Activated naive CD4-positive, alpha-beta T cell treated with anti-CD3 and anti-CD28 coated beads, Interleukin-2, amount 50 U/mL, for 72 hours (primary cell): ENCODE results near the gene AP4E1. TPM values are rescaled to one million over a fixed set of nuclear protein-coding genes. Genes with fewer than 3 reads are reported as not detected.
"Not testable (repeated sequence)": the region's sequence is repeated elsewhere in the genome, so short reads cannot be mapped to it uniquely, and the experiment has no call there.

Experiments
- ATAC-seq, 2 donors: fragments of 150-1000 bp; cut with Tn5 transposase; 2 replicates each; pipeline ENCODE4 v1.10.0; 2021; ENCODE audit warnings: mild to moderate bottlenecking in 2 of 2, moderate library complexity in 2 of 2
- DNase-seq, 2 donors: peaks; one replicate each; pipeline ENCODE4 v3.0.0; 2021 to 2022; ENCODE audit warnings: low spot score in 2 of 2
- H3K27ac Mint-ChIP-seq, 2 donors: one replicate each; pipeline ENCODE4 v1.8.0; 2022; ENCODE audit warnings: mild to moderate bottlenecking in 2 of 2, mixed read lengths in 2 of 2
- H3K36me3 Mint-ChIP-seq, 2 donors: one replicate each; pipeline ENCODE4 v1.8.0; 2022; ENCODE audit warnings: mixed read lengths in 2 of 2
- H3K9me3 Mint-ChIP-seq, 2 donors: one replicate each; pipeline ENCODE4 v1.8.0; 2022; ENCODE audit warnings: mixed read lengths in 2 of 2
- total RNA-seq, 2 donors: library from RNA; stranded (reverse); gene quantifications; one replicate each; pipeline ENCODE4 v1.2.3, GENCODE V29; 2022

Gene AP4E1
- 10 to 100 TPM; 11.2 to 14.3 TPM for total RNA-seq

- ATAC-seq (peak; percentile 61 to 71), DNase-seq (peak; percentile 94 to 96)
- Mint-ChIP-seq H3K27ac (peak within 1 kb of the TSS; percentile 99 to 100), H3K36me3 (peaks cover 6% of the 10 kb centered on the region in 2 donors), H3K9me3 (no peaks in the 10 kb centered on the region)
Measured at GRCh38 chr15:50908209-50909009, at the start of gene AP4E1. Gene AP4E1, plus strand, starts transcription at chr15:50908683. Its CDS starts 96 bp downstream, at chr15:50908779.

DNA sequence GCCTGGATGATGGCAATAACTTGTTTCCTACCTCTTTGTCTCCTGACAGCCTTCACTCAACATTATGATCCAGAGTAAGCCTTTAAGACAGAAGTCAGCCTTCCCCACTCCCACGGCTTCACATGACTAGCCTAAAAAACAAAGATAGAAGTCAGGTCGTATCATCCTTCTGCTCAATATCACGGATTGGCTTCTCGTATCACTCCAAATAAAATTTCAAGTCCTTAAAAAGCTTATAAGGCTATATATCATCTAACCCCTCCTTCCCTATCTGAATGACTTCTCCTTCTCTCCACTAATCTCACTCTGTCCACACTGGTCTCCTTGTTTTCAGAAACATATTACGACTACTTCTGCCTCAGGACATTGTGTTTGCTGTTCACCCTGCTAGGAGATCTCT, 47.7 kb upstream of the AP4E1 start:
- Mint-ChIP-seq H3K27ac (peak overlapping the region in 1 of 2 donors; percentile 3), H3K36me3 (no peaks in the 10 kb centered on the region), H3K9me3 (no peaks in the 10 kb centered on the region)
- no peak for ATAC-seq
- DNase-seq, result no peak

GRCh38 chr15:50862553-50862952, 45.9 kb upstream of the AP4E1 start:
- ATAC-seq (no peak), DNase-seq (no peak)
- H3K27ac Mint-ChIP-seq, result no peak overlapping the region
- H3K36me3 Mint-ChIP-seq, result no peaks in the 10 kb centered on the region
- no peaks in the 10 kb centered on the region for H3K9me3 Mint-ChIP-seq

DNA sequence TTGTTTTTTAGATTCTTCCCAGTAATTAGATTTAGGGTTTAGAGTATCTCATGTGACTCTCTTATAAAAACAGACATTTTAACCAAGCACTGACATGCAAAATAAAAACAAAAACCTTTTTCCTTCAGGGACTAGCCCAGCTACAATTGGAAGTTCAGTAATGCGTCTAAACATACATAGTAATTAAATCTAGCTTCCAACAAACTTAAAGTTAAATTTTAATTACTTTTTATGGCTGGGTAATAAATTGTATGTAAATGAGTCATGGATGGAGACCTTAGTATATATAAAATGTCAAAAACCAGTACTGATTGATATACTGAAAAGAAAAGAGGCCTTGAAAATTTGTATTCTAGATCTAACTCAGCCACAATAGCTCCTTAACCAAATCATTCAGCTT, 43.6 kb upstream of the AP4E1 start:
- ATAC-seq (no peak), DNase-seq (no peak)
- Mint-ChIP-seq H3K27ac (no peak overlapping the region), H3K9me3 (no peaks in the 10 kb centered on the region), H3K36me3 (no peaks in the 10 kb centered on the region)

GRCh38 chr15:50865515-50866353, 42.7 kb upstream of the AP4E1 start:
- no peak for DNase-seq
- ATAC-seq, result no peak
- Mint-ChIP-seq H3K36me3 (no peaks in the 10 kb centered on the region), H3K27ac (no peak overlapping the region), H3K9me3 (no peaks in the 10 kb centered on the region)

DNA sequence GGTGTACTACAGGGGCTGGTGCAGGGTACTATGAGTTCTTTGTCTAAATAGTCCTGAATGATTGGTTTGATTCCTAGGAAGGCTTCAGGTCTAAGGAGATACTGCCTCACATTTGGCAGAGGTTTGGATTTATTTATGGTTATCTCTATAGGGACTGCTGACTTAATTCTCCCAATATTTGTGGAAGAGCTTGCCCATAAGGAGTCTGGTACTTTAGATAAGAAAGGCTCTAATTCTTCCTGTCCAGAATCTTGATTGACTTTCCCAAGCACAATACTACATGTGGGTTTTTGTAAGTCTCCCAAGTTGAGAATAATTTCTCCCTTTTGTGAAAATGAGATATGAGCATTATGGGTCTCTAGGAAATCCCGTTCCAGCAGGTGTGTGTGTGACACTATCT, 36.7 kb upstream of the AP4E1 start:
- H3K9me3 Mint-ChIP-seq, result no peaks in the 10 kb centered on the region
- no peak overlapping the region for H3K27ac Mint-ChIP-seq
- DNase-seq (no peak), ATAC-seq (no peak)
- no peaks in the 10 kb centered on the region for H3K36me3 Mint-ChIP-seq

DNA sequence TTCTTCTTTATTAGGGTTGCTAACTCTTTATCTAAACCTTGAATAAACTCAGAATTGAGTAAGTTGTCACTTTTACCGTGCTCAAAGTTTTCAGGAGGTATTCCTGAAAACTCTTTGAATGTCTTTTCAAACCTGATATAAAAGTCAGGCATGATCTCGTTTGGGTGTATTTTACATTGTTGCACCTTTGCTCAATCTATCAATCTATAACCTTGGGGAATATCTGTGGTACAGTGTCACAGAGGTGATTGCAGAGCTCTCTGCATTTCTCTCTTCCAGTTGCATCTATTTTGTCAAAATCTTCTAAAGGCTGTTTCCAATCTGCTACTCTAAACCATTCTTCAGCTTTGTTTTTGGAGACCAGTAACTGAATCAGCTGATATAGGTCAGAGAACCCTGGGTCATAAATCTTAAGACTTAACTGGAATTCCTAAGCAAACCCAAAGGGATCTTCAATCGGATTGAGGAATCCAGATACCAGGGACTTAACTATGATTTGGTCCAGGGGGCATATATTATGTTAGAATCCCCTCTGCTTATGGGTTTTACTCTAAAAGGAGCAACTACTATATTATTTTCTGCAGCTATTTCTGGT, 35.6 kb upstream of the AP4E1 start:
- DNase-seq, result no peak
- H3K27ac Mint-ChIP-seq, result no peak overlapping the region
- H3K36me3 Mint-ChIP-seq, result no peaks in the 10 kb centered on the region
- no peak for ATAC-seq
- no peaks in the 10 kb centered on the region for H3K9me3 Mint-ChIP-seq

GRCh38 chr15:50873935-50874361, 34.5 kb upstream of the AP4E1 start:
- Mint-ChIP-seq H3K36me3 (no peaks in the 10 kb centered on the region), H3K27ac (no peak overlapping the region), H3K9me3 (no peaks in the 10 kb centered on the region)
- peak; percentile 28 to 54 for ATAC-seq
- DNase-seq, result no peak

- H3K27ac Mint-ChIP-seq, DNase-seq, H3K9me3 Mint-ChIP-seq, ATAC-seq, H3K36me3 Mint-ChIP-seq: not testable (repeated sequence)
Measured at GRCh38 chr15:50875238-50875637, 33.2 kb upstream of the AP4E1 start.

DNA sequence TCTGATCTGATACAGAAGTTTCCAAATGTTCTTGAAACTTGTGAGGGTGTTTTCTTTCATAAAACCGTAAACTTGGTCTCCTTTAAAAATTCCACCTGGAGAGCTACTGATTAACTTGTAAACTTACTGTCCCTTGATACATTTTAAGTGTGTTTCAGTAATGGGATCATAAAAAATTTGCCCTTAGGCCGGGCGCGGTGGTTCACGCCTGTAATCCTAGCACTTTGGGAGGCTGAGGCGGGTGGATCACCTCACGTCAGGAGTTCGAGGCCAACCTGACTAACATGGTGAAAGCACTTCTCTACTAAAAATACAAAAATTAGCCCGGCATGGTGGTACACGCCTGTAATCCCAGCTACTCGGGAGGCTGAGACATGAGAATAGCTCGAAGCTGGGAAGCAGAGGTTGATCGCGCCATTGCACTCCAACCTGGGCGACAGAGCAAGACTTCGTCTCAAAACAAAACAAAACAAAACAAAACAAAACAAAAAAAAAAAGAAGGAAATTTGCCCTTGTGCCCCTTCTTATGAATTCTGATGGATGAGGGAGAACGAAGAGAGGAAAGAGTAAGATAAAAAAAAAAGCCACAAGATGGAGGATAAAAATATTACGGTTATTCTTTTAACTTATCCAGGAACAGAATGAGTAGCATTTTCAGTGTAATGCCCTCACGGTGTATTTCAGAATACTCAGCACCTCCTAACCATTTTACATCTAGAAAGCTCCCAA, 32.1 kb upstream of the AP4E1 start:
- ATAC-seq (no peak), DNase-seq (no peak)
- Mint-ChIP-seq H3K27ac (peak overlapping the region in 1 of 2 donors; percentile 91), H3K36me3 (no peaks in the 10 kb centered on the region), H3K9me3 (no peaks in the 10 kb centered on the region)

- DNase-seq (peak; percentile 62 to 80), ATAC-seq (peak in 1 of 2 donors; percentile 16)
- Mint-ChIP-seq H3K9me3 (no peaks in the 10 kb centered on the region), H3K27ac (peak overlapping the region in 1 of 2 donors; percentile 91), H3K36me3 (no peaks in the 10 kb centered on the region)
Measured at GRCh38 chr15:50876989-50877360, 31.5 kb upstream of the AP4E1 start.

DNA sequence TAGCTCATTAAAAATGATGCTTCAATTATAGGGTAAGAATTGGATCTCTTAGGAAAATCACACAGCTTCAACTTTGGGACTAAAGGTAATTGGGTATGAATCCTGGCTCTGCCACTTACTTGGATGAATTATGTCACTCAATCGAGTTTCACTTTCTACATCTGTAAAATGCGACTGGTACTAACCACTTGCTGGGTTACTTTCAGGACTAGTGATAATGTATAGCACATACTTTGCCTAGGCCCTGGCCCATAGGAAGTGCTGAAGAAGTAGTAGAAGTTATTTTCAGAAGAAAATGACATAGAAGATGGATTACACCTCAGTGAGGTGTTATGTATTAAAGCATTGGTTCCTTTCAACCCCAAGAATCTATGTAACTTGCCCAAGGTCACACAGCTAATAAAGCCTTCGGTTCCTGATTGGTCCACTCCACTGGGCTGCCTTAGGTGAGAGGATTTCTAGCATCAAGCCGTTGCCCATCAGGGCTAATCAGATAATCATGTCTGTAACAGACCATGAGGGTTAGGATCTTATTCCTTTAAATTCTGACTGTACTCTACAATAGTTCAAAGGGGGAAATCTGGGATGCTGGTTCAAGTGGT, 29.4 kb upstream of the AP4E1 start:
- H3K27ac Mint-ChIP-seq, result peak overlapping the region; percentile 85 to 88
- ATAC-seq (peak; percentile 65 to 79), DNase-seq (peak in 1 of 2 donors; percentile 35)
- no peaks in the 10 kb centered on the region for H3K36me3 Mint-ChIP-seq
- no peaks in the 10 kb centered on the region for H3K9me3 Mint-ChIP-seq

DNA sequence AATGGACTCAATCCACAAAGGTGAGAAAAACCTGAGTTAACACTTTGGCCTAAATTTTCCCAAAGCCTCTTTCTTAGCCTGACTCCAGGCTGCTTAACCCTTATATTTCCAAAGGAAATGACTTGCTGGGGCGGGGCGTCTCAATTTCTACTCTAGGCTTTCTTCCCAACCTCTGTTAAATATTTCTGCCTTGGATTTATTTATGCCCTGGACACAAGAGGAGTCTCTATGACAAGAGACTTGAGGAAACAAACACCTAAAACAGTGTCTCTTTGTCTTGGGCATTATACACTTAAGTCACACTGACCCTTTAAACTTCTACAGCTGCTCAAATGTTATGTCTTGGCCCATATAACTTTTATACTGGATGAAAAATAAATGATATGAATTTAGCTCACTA, 28.3 kb upstream of the AP4E1 start:
- no peaks in the 10 kb centered on the region for H3K36me3 Mint-ChIP-seq
- DNase-seq (no peak), ATAC-seq (peak in 1 of 2 donors; percentile 0)
- no peaks in the 10 kb centered on the region for H3K9me3 Mint-ChIP-seq
- H3K27ac Mint-ChIP-seq, result peak overlapping the region; percentile 88 to 97

DNA sequence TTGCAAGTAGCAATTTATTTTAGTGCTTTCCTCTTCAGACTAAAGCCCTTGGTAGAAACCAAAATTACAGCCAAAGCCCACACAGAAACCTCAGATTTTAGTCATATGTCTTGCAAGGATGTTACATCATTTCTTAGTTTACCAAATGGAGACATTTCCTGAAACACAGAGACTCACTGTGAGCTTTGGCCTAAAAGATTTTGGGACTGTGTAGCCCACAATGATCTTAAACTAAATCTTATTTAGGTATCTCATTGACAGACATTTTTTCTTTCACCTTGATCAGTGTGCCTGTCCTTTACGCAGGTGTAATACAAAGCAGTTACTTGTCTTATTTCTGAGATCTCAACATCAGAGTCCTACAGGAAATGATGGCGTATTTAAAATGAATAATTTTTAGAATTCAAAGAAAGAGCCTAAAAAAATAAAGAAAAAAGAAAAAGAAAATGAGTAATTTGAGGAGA, 27.8 kb upstream of the AP4E1 start:
- ATAC-seq (peak; percentile 51 to 59), DNase-seq (peak in 1 of 2 donors; percentile 14)
- no peaks in the 10 kb centered on the region for H3K9me3 Mint-ChIP-seq
- H3K36me3 Mint-ChIP-seq, result no peaks in the 10 kb centered on the region
- peak overlapping the region; percentile 88 to 97 for H3K27ac Mint-ChIP-seq

GRCh38 chr15:50881121-50882048, 27.1 kb upstream of the AP4E1 start:
- no peaks in the 10 kb centered on the region for H3K9me3 Mint-ChIP-seq
- peak overlapping the region; percentile 88 to 97 for H3K27ac Mint-ChIP-seq
- no peaks in the 10 kb centered on the region for H3K36me3 Mint-ChIP-seq
- DNase-seq, result no peak
- ATAC-seq, result peak; percentile 5 to 23
